ENCODE measurements around the gene GTF3C6.

Gene GTF3C6

GRCh38 chr6:110979565-110980101, 21.1 kb downstream of the GTF3C6 start:
- no peak overlapping the region for H3K4me3 ChIP-seq (ENCODE audit: low read depth, low read length)
- TF ChIP-seq CTCF (IDR thresholded peaks at IDR 0.05; ENCODE audit: borderline replicate concordance, insufficient read depth, low read depth, low read length), result no peak

GRCh38 chr6:110980227-110980626, 21.7 kb downstream of the GTF3C6 start:
- TF ChIP-seq CTCF (IDR thresholded peaks at IDR 0.05; ENCODE audit: borderline replicate concordance, insufficient read depth, low read depth, low read length), result no peak
- no peak overlapping the region for H3K4me3 ChIP-seq (ENCODE audit: low read depth, low read length)

GRCh38 chr6:110980648-110981047, 22.1 kb downstream of the GTF3C6 start:
- no peak overlapping the region for H3K4me3 ChIP-seq (ENCODE audit: low read depth, low read length)
- no peak for TF ChIP-seq CTCF (IDR thresholded peaks at IDR 0.05; ENCODE audit: borderline replicate concordance, insufficient read depth, low read depth, low read length)

- H3K4me3 ChIP-seq (ENCODE audit: low read depth, low read length), result peak overlapping the region; percentile 56
- TF ChIP-seq CTCF (IDR thresholded peaks at IDR 0.05; ENCODE audit: borderline replicate concordance, insufficient read depth, low read depth, low read length), result no peak
These were observed 22.7 kb downstream of the GTF3C6 start for GRCh38 chr6:110981202-110981600.

GRCh38 chr6:110990840-110991576, 32.5 kb downstream of the GTF3C6 start:
- TF ChIP-seq CTCF (IDR thresholded peaks at IDR 0.05; ENCODE audit: borderline replicate concordance, insufficient read depth, low read depth, low read length), result no peak
- no peak overlapping the region for H3K4me3 ChIP-seq (ENCODE audit: low read depth, low read length)

- H3K4me3 ChIP-seq (ENCODE audit: low read depth, low read length), result no peak overlapping the region
- TF ChIP-seq CTCF (IDR thresholded peaks at IDR 0.05; ENCODE audit: borderline replicate concordance, insufficient read depth, low read depth, low read length), result no peak
These were observed 38.2 kb downstream of the GTF3C6 start for GRCh38 chr6:110996691-110997090.

GRCh38 chr6:110999634-111000270, 41.2 kb downstream of the GTF3C6 start:
- no peak for TF ChIP-seq CTCF (IDR thresholded peaks at IDR 0.05; ENCODE audit: borderline replicate concordance, insufficient read depth, low read depth, low read length)
- no peak overlapping the region for H3K4me3 ChIP-seq (ENCODE audit: low read depth, low read length)

Data from GM12875 (cell line).